Activated CD4-positive, alpha-beta T cell treated with anti-CD3 and anti-CD28 coated beads, Interleukin-2, amount 10 ng/mL, durations not matched to agents 7 days and 5 days (primary cell): ENCODE measurements around the gene TMIGD2. TPM values are rescaled to one million over a fixed set of nuclear protein-coding genes. Genes with fewer than 3 reads are reported as not detected.

Experiments used
- CTCF ChIA-PET: fragments of 350-600 bp; sonication (Branson Sonifier 250); formaldehyde crosslinking; loops from one replicate; lab custom pipeline; 2021; ENCODE audit warnings: antibody characterized with exemption; lab: Charles Lee
- POLR2A ChIA-PET: fragments of 350-600 bp; sonication (Branson Sonifier 250); formaldehyde crosslinking; loops from one replicate; lab custom pipeline; 2021; ENCODE audit warnings: antibody characterized with exemption; lab: Charles Lee
- DNase-seq: peaks from one replicate; pipeline ENCODE4 v3.0.0-alpha.2; 2020
- H3K27ac Mint-ChIP-seq: one replicate; pipeline ENCODE4 v1.8.0; 2021; ENCODE audit warnings: mild to moderate bottlenecking, moderate library complexity, mixed read lengths
- H3K27me3 Mint-ChIP-seq: one replicate; pipeline ENCODE4 v1.8.0; 2021; ENCODE audit warnings: mixed read lengths
- H3K36me3 Mint-ChIP-seq: one replicate; pipeline ENCODE4 v1.8.0; 2021; ENCODE audit warnings: low read depth, mixed read lengths
- H3K4me1 Mint-ChIP-seq: one replicate; pipeline ENCODE4 v1.8.0; 2021; ENCODE audit warnings: mixed read lengths
- H3K4me3 Mint-ChIP-seq: one replicate; pipeline ENCODE4 v1.8.0; 2021; ENCODE audit warnings: mild to moderate bottlenecking, moderate library complexity, mixed read lengths
- H3K9me3 Mint-ChIP-seq: one replicate; pipeline ENCODE4 v1.8.0; 2021; ENCODE audit warnings: mixed read lengths
- total RNA-seq, 2 experiments: library from RNA; stranded (reverse); gene quantifications; one replicate each; pipeline ENCODE4 v1.2.3, GENCODE V29; 2021

Gene TMIGD2
- total RNA-seq, 2 experiments from 2014 or later: 45.4 to 48.7 TPM

GRCh38 chr19:4324228-4324627 is 22.0 kb upstream of the TMIGD2 start:
- peaks cover 12% of the 10 kb centered on the region for H3K9me3 Mint-ChIP-seq
- peaks cover 6% of the 10 kb centered on the region for H3K27me3 Mint-ChIP-seq

GRCh38 chr19:4323692-4324091 is 21.5 kb upstream of the TMIGD2 start:
- Mint-ChIP-seq H3K36me3 (peaks cover 21% of the 10 kb centered on the region), H3K4me3 (no peak overlapping the region), H3K27ac (no peak overlapping the region), H3K9me3 (peaks cover 15% of the 10 kb centered on the region), H3K4me1 (peaks cover 21% of the 10 kb centered on the region), H3K27me3 (peaks cover 6% of the 10 kb centered on the region)
- POLR2A ChIA-PET: no interaction called here
- CTCF ChIA-PET: interaction anchor here (0.7 to 3.1 kb wide), 6 partner anchors 9 to 76 kb away, joined by 3 to 11 read pairs (median 6); partner anchors contain the start of genes MPND and SH3GL1
- DNase-seq: no peak

More at GRCh38 chr19:4324228-4324627, 22.0 kb upstream of the TMIGD2 start:
- Mint-ChIP-seq H3K4me1 (peaks cover 24% of the 10 kb centered on the region), H3K4me3 (no peak overlapping the region), H3K27ac (no peak overlapping the region), H3K36me3 (peaks cover 15% of the 10 kb centered on the region)
- DNase-seq: no peak
- CTCF ChIA-PET: interaction anchor here (1.0 to 3.1 kb wide), 3 partner anchors 18 to 76 kb away, joined by 3 to 11 read pairs (median 8); partner anchors contain the start of genes MPND and SH3GL1
- POLR2A ChIA-PET: no interaction called here

GRCh38 chr19:4322942-4323665 is 20.9 kb upstream of the TMIGD2 start:
- DNase-seq: no peak
- Mint-ChIP-seq H3K4me3 (no peak overlapping the region), H3K27me3 (peaks cover 6% of the 10 kb centered on the region), H3K9me3 (peaks cover 20% of the 10 kb centered on the region), H3K4me1 (peaks cover 18% of the 10 kb centered on the region), H3K27ac (no peak overlapping the region), H3K36me3 (peaks cover 23% of the 10 kb centered on the region)
- CTCF ChIA-PET: interaction anchor here (0.7 to 2.4 kb wide), 7 partner anchors 10 to 77 kb away, joined by 3 to 8 read pairs (median 4); partner anchors contain the start of gene SH3GL1
- POLR2A ChIA-PET: no interaction called here

- Mint-ChIP-seq H3K36me3 (peaks cover 25% of the 10 kb centered on the region), H3K9me3 (peaks cover 21% of the 10 kb centered on the region), H3K4me1 (peaks cover 2% of the 10 kb centered on the region), H3K27me3 (no peaks in the 10 kb centered on the region), H3K27ac (no peak overlapping the region), H3K4me3 (no peak overlapping the region)
- DNase-seq: no peak
- POLR2A ChIA-PET: no interaction called here
- CTCF ChIA-PET: interaction anchor here (1.0 to 1.7 kb wide), 5 partner anchors 11 to 57 kb away, joined by 3 to 5 read pairs (median 3); no protein-coding TSS in a partner anchor
Observed at GRCh38 chr19:4320419-4320818, 18.2 kb upstream of the TMIGD2 start.

GRCh38 chr19:4319067-4319718 is 17.0 kb upstream of the TMIGD2 start:
- CTCF ChIA-PET: interaction anchor here (0.8 to 1.7 kb wide), 4 partner anchors 9 to 52 kb away, joined by 3 to 5 read pairs (median 4); no protein-coding TSS in a partner anchor
- no peak overlapping the region for H3K4me3 Mint-ChIP-seq
- H3K4me1 Mint-ChIP-seq: peaks cover 2% of the 10 kb centered on the region
- H3K9me3 Mint-ChIP-seq: peaks cover 21% of the 10 kb centered on the region
- no peak for DNase-seq
- H3K27ac Mint-ChIP-seq: peak overlapping the region; percentile 37
- H3K27me3 Mint-ChIP-seq: no peaks in the 10 kb centered on the region
- POLR2A ChIA-PET: no interaction called here
- peaks cover 24% of the 10 kb centered on the region for H3K36me3 Mint-ChIP-seq

- peaks cover 24% of the 10 kb centered on the region for H3K36me3 Mint-ChIP-seq
- H3K27ac Mint-ChIP-seq: no peak overlapping the region
- ChIA-PET POLR2A (no interaction called here), CTCF (no interaction called here)
- no peak for DNase-seq
- H3K9me3 Mint-ChIP-seq: peaks cover 21% of the 10 kb centered on the region
- H3K4me3 Mint-ChIP-seq: no peak overlapping the region
- H3K4me1 Mint-ChIP-seq: peaks cover 2% of the 10 kb centered on the region
- no peaks in the 10 kb centered on the region for H3K27me3 Mint-ChIP-seq
Observed at GRCh38 chr19:4318460-4318859, 16.3 kb upstream of the TMIGD2 start.

GRCh38 chr19:4316956-4317355 is 14.8 kb upstream of the TMIGD2 start:
- peaks cover 2% of the 10 kb centered on the region for H3K4me1 Mint-ChIP-seq
- DNase-seq: no peak
- CTCF ChIA-PET: no interaction called here
- H3K9me3 Mint-ChIP-seq: peaks cover 21% of the 10 kb centered on the region
- POLR2A ChIA-PET: no interaction called here
- no peak overlapping the region for H3K4me3 Mint-ChIP-seq
- H3K27me3 Mint-ChIP-seq: no peaks in the 10 kb centered on the region
- no peak overlapping the region for H3K27ac Mint-ChIP-seq
- H3K36me3 Mint-ChIP-seq: peaks cover 24% of the 10 kb centered on the region

- POLR2A ChIA-PET: no interaction called here
- Mint-ChIP-seq H3K9me3 (peaks cover 7% of the 10 kb centered on the region), H3K27ac (no peak overlapping the region), H3K36me3 (peaks cover 15% of the 10 kb centered on the region), H3K4me3 (no peak overlapping the region), H3K27me3 (no peaks in the 10 kb centered on the region), H3K4me1 (peaks cover 2% of the 10 kb centered on the region)
- CTCF ChIA-PET: no interaction called here
- DNase-seq: no peak
Observed at GRCh38 chr19:4313847-4314490, 11.8 kb upstream of the TMIGD2 start.

GRCh38 chr19:4310247-4311121 is 8.3 kb upstream of the TMIGD2 start:
- ChIA-PET CTCF (interaction anchor here (0.6 kb wide), 1 partner anchor 37 kb away, joined by 3 read pairs; no protein-coding TSS in a partner anchor), POLR2A (no interaction called here)
- Mint-ChIP-seq H3K4me1 (peaks cover 6% of the 10 kb centered on the region), H3K4me3 (no peak overlapping the region), H3K27ac (no peak overlapping the region), H3K27me3 (no peaks in the 10 kb centered on the region), H3K9me3 (no peaks in the 10 kb centered on the region), H3K36me3 (peaks cover 5% of the 10 kb centered on the region)
- no peak for DNase-seq

GRCh38 chr19:4305659-4306058 is 3.5 kb upstream of the TMIGD2 start:
- Mint-ChIP-seq H3K9me3 (no peaks in the 10 kb centered on the region), H3K27ac (peak overlapping the region; percentile 38), H3K4me1 (peaks cover 38% of the 10 kb centered on the region), H3K36me3 (peaks cover 3% of the 10 kb centered on the region), H3K4me3 (peak overlapping the region; percentile 66), H3K27me3 (no peaks in the 10 kb centered on the region)
- ChIA-PET CTCF (interaction anchor here (0.7 to 2.4 kb wide), 2 partner anchors 10 to 101 kb away, joined by 3 to 6 read pairs; no protein-coding TSS in a partner anchor), POLR2A (interaction anchor here (0.5 kb wide), 1 partner anchor 78 kb away, joined by 3 read pairs; no protein-coding TSS in a partner anchor)
- no peak for DNase-seq

GRCh38 chr19:4305257-4305612 is 3.0 kb upstream of the TMIGD2 start:
- Mint-ChIP-seq H3K4me3 (peak overlapping the region; percentile 66), H3K4me1 (peaks cover 41% of the 10 kb centered on the region), H3K27me3 (no peaks in the 10 kb centered on the region), H3K27ac (peak overlapping the region; percentile 19), H3K9me3 (no peaks in the 10 kb centered on the region), H3K36me3 (peaks cover 5% of the 10 kb centered on the region)
- DNase-seq: no peak
- ChIA-PET CTCF (interaction anchor here (2.4 kb wide), 1 partner anchor 9 kb away, joined by 6 read pairs; no protein-coding TSS in a partner anchor), POLR2A (no interaction called here)
